Trophoblast cell (in vitro differentiated cells and primary cell): ENCODE results near the gene TECTA.

Source experiments
- DNase-seq, 2 donors: peaks; one replicate each; pipeline ENCODE4 v3.0.0-alpha.2; 2016
- H2AFZ ChIP-seq: 2 replicates; pipeline ENCODE4 v1.6.1; 2013; ENCODE audit warnings: low read length, moderate library complexity, mild to moderate bottlenecking; ENCODE audit not compliant: insufficient read depth, poor library complexity
- H2AK5ac ChIP-seq: 2 replicates; pipeline ENCODE4 v1.6.1; 2013; ENCODE audit warnings: mild to moderate bottlenecking, low read length
- H2BK120ac ChIP-seq: 2 replicates; pipeline ENCODE4 v1.6.1; 2013; ENCODE audit warnings: low read length, mild to moderate bottlenecking, moderate library complexity; ENCODE audit not compliant: insufficient read depth, poor library complexity
- H2BK12ac ChIP-seq: 2 replicates; pipeline ENCODE4 v1.6.1; 2013; ENCODE audit warnings: mild to moderate bottlenecking, low read length, moderate library complexity
- H2BK5ac ChIP-seq: 2 replicates; pipeline ENCODE4 v1.6.1; 2013; ENCODE audit warnings: low read length, low read depth, moderate library complexity, mild to moderate bottlenecking; ENCODE audit not compliant: poor library complexity
- H3K14ac ChIP-seq: 2 replicates; pipeline ENCODE4 v1.6.1; 2013; ENCODE audit warnings: mild to moderate bottlenecking, low read length
- H3K18ac ChIP-seq: 2 replicates; pipeline ENCODE4 v1.6.1; 2013; ENCODE audit warnings: mild to moderate bottlenecking, low read length
- H3K23ac ChIP-seq: 2 replicates; pipeline ENCODE4 v1.6.1; 2013; ENCODE audit warnings: low read length
- H3K27ac ChIP-seq: 2 replicates; pipeline ENCODE4 v1.5.1; 2013; ENCODE audit warnings: low read depth, mild to moderate bottlenecking, inconsistent platforms, low read length, moderate library complexity
- H3K27me3 ChIP-seq: 2 replicates; pipeline ENCODE4 v1.6.1; 2013; ENCODE audit warnings: inconsistent platforms, mild to moderate bottlenecking, low read length, moderate library complexity; ENCODE audit not compliant: insufficient read depth
- H3K36me3 ChIP-seq, 2 experiments: 1 replicate in 1 of 2; 2 replicates in 1 of 2; pipeline ENCODE4 v1.6.1; 2013; ENCODE audit warnings: low read length in 2 of 2, mild to moderate bottlenecking in 2 of 2, moderate library complexity in 1 of 2; ENCODE audit not compliant: insufficient read depth in 2 of 2, control insufficient read depth in 1 of 2
- H3K4ac ChIP-seq: 2 replicates; pipeline ENCODE4 v1.6.1; 2013; ENCODE audit warnings: low read depth, mild to moderate bottlenecking, low read length, moderate library complexity
- H3K4me1 ChIP-seq, 2 experiments: 1 replicate in 1 of 2; 2 replicates in 1 of 2; pipeline ENCODE4 v1.6.1; 2013; ENCODE audit warnings: low read length in 2 of 2, mild to moderate bottlenecking in 2 of 2, moderate library complexity in 1 of 2; ENCODE audit not compliant: insufficient read depth in 2 of 2, control insufficient read depth in 1 of 2
- H3K4me2 ChIP-seq: 2 replicates; pipeline ENCODE4 v1.6.1; 2013; ENCODE audit warnings: inconsistent platforms, mild to moderate bottlenecking, low read length, moderate library complexity
- H3K4me3 ChIP-seq: 2 replicates; pipeline ENCODE4 v1.5.1; 2013; ENCODE audit warnings: mild to moderate bottlenecking, low read depth, low read length, inconsistent platforms
- H3K79me1 ChIP-seq: one replicate; pipeline ENCODE4 v1.6.1; 2013; ENCODE audit warnings: low read length
- H3K79me2 ChIP-seq: 2 replicates; pipeline ENCODE4 v1.6.1; 2013; ENCODE audit warnings: low read length, mild to moderate bottlenecking; ENCODE audit not compliant: control insufficient read depth, insufficient read depth, poor library complexity
- H3K9ac ChIP-seq: 2 replicates; pipeline ENCODE4 v1.6.1; 2013; ENCODE audit warnings: mild to moderate bottlenecking, low read length
- H3K9me3 ChIP-seq: 2 replicates; pipeline ENCODE4 v1.6.1; 2013; ENCODE audit warnings: low read depth, mild to moderate bottlenecking, control low read depth, inconsistent platforms, low read length; ENCODE audit not compliant: insufficient read depth
- H4K12ac ChIP-seq: 2 replicates; pipeline ENCODE4 v1.6.1; 2013; ENCODE audit warnings: low read depth, mild to moderate bottlenecking, low read length, moderate library complexity
- H4K8ac ChIP-seq: 2 replicates; pipeline ENCODE4 v1.6.1; 2013; ENCODE audit warnings: low read depth, mild to moderate bottlenecking, low read length, moderate library complexity
- H4K91ac ChIP-seq: one replicate; pipeline ENCODE4 v1.6.1; 2013; ENCODE audit warnings: low read depth, mild to moderate bottlenecking, low read length, moderate library complexity
- WGBS: extraction: QIAGEN DNeasy Blood & Tissue Kit; methylation state at CpG from one replicate; pipeline ENCODE4 v1.1.7; 2013; ENCODE audit warnings: missing lambda C conversion rate; ENCODE audit not compliant: insufficient read length, insufficient coverage; ENCODE audit errors: extremely low coverage; 5-methylcytosine and 5-hydroxymethylcytosine counted together

The TECTA gene

GRCh38 chr11:121211626-121212025, 110.6 kb downstream of the TECTA start:
- no peak for DNase-seq
- Histone ChIP-seq H4K8ac (no peak overlapping the region), H2AK5ac (no peak overlapping the region), H4K91ac (no peak overlapping the region), H3K18ac (no peak overlapping the region), H2AFZ (no peak overlapping the region), H2BK12ac (no peak overlapping the region), H3K27me3 (no peaks in the 10 kb centered on the region), H3K79me2 (no peaks in the 10 kb centered on the region), H3K4me2 (no peak overlapping the region), H3K4me3 (no peak overlapping the region), H3K23ac (no peak overlapping the region), H2BK120ac (no peak overlapping the region), H3K9ac (no peak overlapping the region), H3K27ac (no peak overlapping the region), H3K14ac (no peak overlapping the region), H3K79me1 (no peaks in the 10 kb centered on the region), H4K12ac (no peak overlapping the region), H3K9me3 (no peaks in the 10 kb centered on the region), H3K4ac (no peak overlapping the region), H3K36me3 (no peaks in the 10 kb centered on the region), H2BK5ac (no peak overlapping the region), H3K4me1 (no peaks in the 10 kb centered on the region)
- no CpG with 5 or more reads among the region's 1 CpG for WGBS

- Histone ChIP-seq H3K79me1 (no peaks in the 10 kb centered on the region), H4K91ac (no peak overlapping the region)
These were observed 111.7 kb downstream of the TECTA start for GRCh38 chr11:121212536-121213361.

GRCh38 chr11:121213362-121213893, 112.4 kb downstream of the TECTA start:
- Histone ChIP-seq H3K9me3 (no peaks in the 10 kb centered on the region), H2AFZ (no peak overlapping the region), H2AK5ac (no peak overlapping the region), H3K4me2 (no peak overlapping the region), H4K12ac (no peak overlapping the region), H3K27ac (no peak overlapping the region), H3K36me3 (no peaks in the 10 kb centered on the region), H2BK12ac (no peak overlapping the region), H3K4me3 (no peak overlapping the region), H3K18ac (no peak overlapping the region), H3K23ac (no peak overlapping the region), H3K4me1 (no peaks in the 10 kb centered on the region), H3K9ac (no peak overlapping the region), H3K14ac (no peak overlapping the region), H3K79me1 (no peaks in the 10 kb centered on the region), H3K27me3 (no peaks in the 10 kb centered on the region), H2BK5ac (no peak overlapping the region), H4K91ac (no peak overlapping the region), H4K8ac (no peak overlapping the region), H3K4ac (no peak overlapping the region), H2BK120ac (no peak overlapping the region), H3K79me2 (no peaks in the 10 kb centered on the region)
- no peak for DNase-seq
- no CpG with 5 or more reads among the region's 3 CpGs for WGBS

More at GRCh38 chr11:121212536-121213361, 111.7 kb downstream of the TECTA start:
- Histone ChIP-seq H3K4ac (no peak overlapping the region), H4K12ac (no peak overlapping the region), H3K36me3 (no peaks in the 10 kb centered on the region), H3K4me3 (no peak overlapping the region), H3K18ac (no peak overlapping the region), H2AK5ac (no peak overlapping the region), H3K14ac (no peak overlapping the region), H3K9ac (no peak overlapping the region), H2AFZ (no peak overlapping the region), H3K23ac (no peak overlapping the region), H2BK5ac (no peak overlapping the region), H3K27me3 (no peaks in the 10 kb centered on the region), H2BK120ac (no peak overlapping the region), H3K27ac (no peak overlapping the region), H2BK12ac (no peak overlapping the region), H4K8ac (no peak overlapping the region), H3K79me2 (no peaks in the 10 kb centered on the region), H3K4me2 (no peak overlapping the region), H3K9me3 (no peaks in the 10 kb centered on the region), H3K4me1 (no peaks in the 10 kb centered on the region)
- DNase-seq = no peak
- no CpG with 5 or more reads among the region's 3 CpGs for WGBS

GRCh38 chr11:121214861-121215260, 113.8 kb downstream of the TECTA start:
- Histone ChIP-seq H3K9ac (no peak overlapping the region), H3K18ac (no peak overlapping the region), H3K14ac (no peak overlapping the region), H4K12ac (no peak overlapping the region), H2BK120ac (no peak overlapping the region), H3K4me1 (no peaks in the 10 kb centered on the region), H2AFZ (no peak overlapping the region), H3K9me3 (no peaks in the 10 kb centered on the region), H3K4me2 (no peak overlapping the region), H4K8ac (no peak overlapping the region), H2AK5ac (no peak overlapping the region), H2BK5ac (no peak overlapping the region), H3K27me3 (no peaks in the 10 kb centered on the region), H3K79me2 (no peaks in the 10 kb centered on the region), H2BK12ac (no peak overlapping the region), H3K4me3 (no peak overlapping the region), H3K36me3 (no peaks in the 10 kb centered on the region), H3K23ac (no peak overlapping the region), H3K4ac (no peak overlapping the region), H3K79me1 (no peaks in the 10 kb centered on the region), H4K91ac (no peak overlapping the region), H3K27ac (no peak overlapping the region)
- DNase-seq = no peak
